ENCODE results near the gene FAM193A. TPM values are rescaled to one million over a fixed set of nuclear protein-coding genes. Genes with fewer than 3 reads are reported as not detected.

The FAM193A gene
- total and polyA plus RNA-seq, 12 donors = 7.5 to 20.6 (median 15.9) TPM

DNA sequence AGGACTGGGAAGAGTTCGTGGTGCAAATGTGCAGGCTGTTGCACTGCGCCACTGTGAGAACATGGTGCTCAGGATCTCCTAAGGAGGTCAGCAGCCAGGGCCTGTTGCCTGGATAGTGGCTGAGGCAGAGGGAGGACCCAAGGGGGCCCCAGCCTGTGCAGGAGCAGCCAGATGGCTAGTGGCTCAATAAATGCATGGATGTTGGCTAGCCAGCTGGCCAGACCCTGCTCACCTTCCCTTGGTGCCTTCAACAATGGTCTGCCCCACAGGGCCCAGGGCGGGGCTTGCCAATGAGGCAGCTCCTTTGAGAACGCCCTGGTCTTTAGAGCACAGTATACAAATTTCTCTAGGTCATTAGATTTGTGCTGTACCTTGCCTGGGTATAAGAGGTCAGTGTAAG lies 152.2 kb downstream of the FAM193A start:
- intact Hi-C loops (cut with DNase I) = no loop called here
- ATAC-seq (peak in 3 of 8 donors; percentile 15 to 36 (median 24)), DNase-seq (no peak)
- Histone ChIP-seq H3K27me3 (no peaks in the 10 kb centered on the region), H3K27ac (no peak overlapping the region), H3K4me1 (peaks cover 0 to 4% (median 0%) of the 10 kb centered on the region in 9 donors), H3K9me3 (no peaks in the 10 kb centered on the region), H3K4me3 (no peak overlapping the region), H3K36me3 (peaks cover 0 to 99% (median 59%) of the 10 kb centered on the region in 9 donors)
- WGBS, 2 donors = 90 to 96% methylated on average over 4 of the region's 4 CpGs
- TF ChIP-seq, protein P1, sequence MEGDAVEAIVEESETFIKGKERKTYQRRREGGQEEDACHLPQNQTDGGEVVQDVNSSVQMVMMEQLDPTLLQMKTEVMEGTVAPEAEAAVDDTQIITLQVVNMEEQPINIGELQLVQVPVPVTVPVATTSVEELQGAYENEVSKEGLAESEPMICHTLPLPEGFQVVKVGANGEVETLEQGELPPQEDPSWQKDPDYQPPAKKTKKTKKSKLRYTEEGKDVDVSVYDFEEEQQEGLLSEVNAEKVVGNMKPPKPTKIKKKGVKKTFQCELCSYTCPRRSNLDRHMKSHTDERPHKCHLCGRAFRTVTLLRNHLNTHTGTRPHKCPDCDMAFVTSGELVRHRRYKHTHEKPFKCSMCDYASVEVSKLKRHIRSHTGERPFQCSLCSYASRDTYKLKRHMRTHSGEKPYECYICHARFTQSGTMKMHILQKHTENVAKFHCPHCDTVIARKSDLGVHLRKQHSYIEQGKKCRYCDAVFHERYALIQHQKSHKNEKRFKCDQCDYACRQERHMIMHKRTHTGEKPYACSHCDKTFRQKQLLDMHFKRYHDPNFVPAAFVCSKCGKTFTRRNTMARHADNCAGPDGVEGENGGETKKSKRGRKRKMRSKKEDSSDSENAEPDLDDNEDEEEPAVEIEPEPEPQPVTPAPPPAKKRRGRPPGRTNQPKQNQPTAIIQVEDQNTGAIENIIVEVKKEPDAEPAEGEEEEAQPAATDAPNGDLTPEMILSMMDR (IDR thresholded peaks at IDR 0.05) = no peak

DNA sequence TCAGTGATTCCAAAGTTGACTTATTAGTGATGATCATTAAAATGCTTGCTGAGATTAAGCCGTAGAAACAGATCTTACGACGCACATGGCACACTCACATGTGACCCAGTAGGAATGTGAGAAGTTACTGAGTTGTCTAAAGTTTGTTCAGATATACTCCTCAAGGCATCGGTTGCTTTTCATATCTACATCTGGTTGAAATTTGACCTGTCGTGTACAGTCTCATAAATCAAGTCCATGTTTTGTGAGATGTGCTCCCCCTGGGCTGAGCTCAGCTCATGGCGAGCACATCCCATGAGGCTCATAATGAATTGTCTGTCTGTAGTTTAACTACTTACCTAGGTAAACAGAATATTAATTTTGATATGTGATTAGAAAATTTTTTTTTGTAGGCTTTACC lies 152.7 kb downstream of the FAM193A start:
- H3K36me3 ChIP-seq = peaks cover 0 to 99% (median 60%) of the 10 kb centered on the region in 9 donors
- no peaks in the 10 kb centered on the region for H3K9me3 ChIP-seq
- WGBS, 2 donors = 81 to 86% methylated on average over 6 of the region's 6 CpGs
- H3K4me3 ChIP-seq = no peak overlapping the region
- H3K27me3 ChIP-seq = no peaks in the 10 kb centered on the region
- no peak for DNase-seq
- TF ChIP-seq, protein P1 (IDR thresholded peaks at IDR 0.05) = no peak
- no peak for ATAC-seq
- H3K4me1 ChIP-seq = peaks cover 0 to 4% (median 0%) of the 10 kb centered on the region in 9 donors
- intact Hi-C loops (cut with DNase I) = no loop called here
- no peak overlapping the region for H3K27ac ChIP-seq

DNA sequence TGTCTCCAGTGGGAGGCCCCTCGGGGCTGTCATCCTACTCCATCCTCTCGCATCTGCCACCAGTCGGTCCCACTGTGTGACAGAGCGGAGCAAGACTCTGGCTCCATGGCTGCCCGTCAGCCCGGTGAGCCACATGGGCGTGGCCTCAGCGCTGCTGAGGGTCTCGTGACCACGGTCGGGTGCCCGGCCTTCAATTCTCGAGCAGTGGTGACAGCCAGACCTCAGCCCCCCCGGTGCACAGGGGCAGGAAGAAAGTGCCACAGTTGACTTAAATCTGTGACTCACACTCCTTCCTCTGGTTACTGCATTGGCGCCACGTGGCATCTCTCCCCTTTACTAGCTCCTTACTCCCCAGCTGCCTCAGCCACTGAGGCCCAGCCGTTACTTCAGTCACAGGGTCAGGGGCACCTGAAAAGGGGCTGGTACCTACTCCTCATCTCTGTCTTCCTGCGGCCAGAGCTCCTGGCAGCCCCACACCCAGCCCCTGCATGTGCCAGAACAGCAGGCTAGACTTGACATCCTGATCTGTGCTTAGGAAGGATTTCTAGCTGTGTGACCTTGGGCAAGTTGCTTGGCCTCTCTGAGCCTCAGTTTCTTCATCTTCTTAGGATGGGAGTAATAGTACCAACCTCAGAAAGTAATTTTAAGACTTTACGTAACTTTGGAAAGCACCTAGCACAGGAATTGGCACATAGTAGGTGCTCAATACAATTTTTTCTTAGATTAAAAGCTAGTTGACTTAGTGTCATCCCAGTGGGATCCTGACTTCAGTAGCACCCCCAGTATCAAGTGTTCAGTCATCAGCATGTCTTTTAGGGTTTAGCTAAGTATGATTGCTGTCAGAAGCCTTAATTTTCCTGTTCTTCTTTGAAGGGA lies 153.6 kb downstream of the FAM193A start:
- TF ChIP-seq, protein P1 (IDR thresholded peaks at IDR 0.05) = no peak
- Histone ChIP-seq H3K27me3 (no peaks in the 10 kb centered on the region), H3K4me1 (peaks cover 0 to 4% (median 0%) of the 10 kb centered on the region in 9 donors), H3K27ac (no peak overlapping the region), H3K36me3 (peaks cover 0 to 99% (median 60%) of the 10 kb centered on the region in 9 donors), H3K9me3 (no peaks in the 10 kb centered on the region), H3K4me3 (no peak overlapping the region)
- peak in 1 of 8 donors; percentile 26 for ATAC-seq
- intact Hi-C loops (cut with DNase I) = no loop called here
- no peak for DNase-seq
- WGBS, 2 donors = 84 to 86% methylated on average over 19 of the region's 19 CpGs

DNA sequence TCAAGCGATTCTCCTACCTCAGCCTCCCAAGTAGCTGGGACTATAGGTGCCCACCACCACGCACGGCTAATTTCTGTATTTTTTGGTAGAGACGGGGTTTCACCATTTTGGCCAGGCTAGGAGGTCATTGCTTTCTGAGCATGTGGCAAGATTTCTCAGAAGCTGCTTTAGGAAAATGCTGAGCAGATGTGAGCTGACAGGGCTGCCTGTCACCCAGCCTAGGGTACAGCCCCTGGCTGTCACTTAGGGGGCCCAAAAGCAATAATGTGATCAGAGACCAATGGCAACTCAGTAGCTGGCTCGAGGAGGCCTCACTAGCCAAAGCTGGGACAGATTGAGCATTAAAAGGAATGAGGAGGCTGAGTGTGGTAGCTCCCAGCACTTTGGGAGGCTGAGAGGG lies 154.9 kb downstream of the FAM193A start:
- TF ChIP-seq, protein P1 (IDR thresholded peaks at IDR 0.05) = no peak
- H3K36me3 ChIP-seq = peaks cover 0 to 99% (median 63%) of the 10 kb centered on the region in 9 donors

More for the DNA sequence above, 154.9 kb downstream of the FAM193A start:
- intact Hi-C loops (cut with DNase I) = no loop called here
- Histone ChIP-seq H3K27me3 (no peaks in the 10 kb centered on the region), H3K27ac (no peak overlapping the region), H3K4me1 (peaks cover 0 to 4% (median 0%) of the 10 kb centered on the region in 9 donors), H3K4me3 (no peak overlapping the region), H3K9me3 (no peaks in the 10 kb centered on the region)
- DNase-seq (no peak), ATAC-seq (no peak)
- 95 to 98% methylated on average over 5 of the region's 5 CpGs for WGBS, 2 donors

All from heart right ventricle (tissue), 16 donors.